ENCODE results near the gene AURKAIP1. TPM values are rescaled to one million over a fixed set of nuclear protein-coding genes. Genes with fewer than 3 reads are reported as not detected.
"Not testable (repeated sequence)": the region's sequence is repeated elsewhere in the genome, so short reads cannot be mapped to it uniquely, and the experiment has no call there.

Gene AURKAIP1
- total RNA-seq (ENCODE audit: insufficient read depth, low replicate concordance), result 46.9 TPM

GRCh38 chr1:1374929-1375662 is at the start of gene AURKAIP1:
Gene AURKAIP1 (minus strand): TSS chr1:1375207. CDS start chr1:1374756, 451 bp downstream.
- peak; percentile 100 for DNase-seq (ENCODE audit: low spot score)

GRCh38 chr1:1424707-1425106 is 49.7 kb upstream of the AURKAIP1 start:
- DNase-seq (ENCODE audit: low spot score), result no peak

GRCh38 chr1:1423245-1423597 is 48.2 kb upstream of the AURKAIP1 start:
- DNase-seq (ENCODE audit: low spot score), result no peak

GRCh38 chr1:1422465-1423244 is 47.6 kb upstream of the AURKAIP1 start:
- DNase-seq (ENCODE audit: low spot score), result peak; percentile 45

- no peak for DNase-seq (ENCODE audit: low spot score)
These were observed 47.0 kb upstream of the AURKAIP1 start for GRCh38 chr1:1421907-1422464.

GRCh38 chr1:1421147-1421906 is 46.3 kb upstream of the AURKAIP1 start, which contains the start of gene ANKRD65:
Gene ANKRD65 (minus strand): TSS chr1:1421276. CDS start chr1:1421005, 271 bp downstream.
- DNase-seq (ENCODE audit: low spot score), result peak; percentile 42

GRCh38 chr1:1420654-1421141 is 45.7 kb upstream of the AURKAIP1 start:
- no peak for DNase-seq (ENCODE audit: low spot score)

- no peak for DNase-seq (ENCODE audit: low spot score)
These were observed 45.0 kb upstream of the AURKAIP1 start for GRCh38 chr1:1419813-1420653.

GRCh38 chr1:1419363-1419812 is 44.4 kb upstream of the AURKAIP1 start:
- no peak for DNase-seq (ENCODE audit: low spot score)

GRCh38 chr1:1418464-1419362 is 43.7 kb upstream of the AURKAIP1 start:
- no peak for DNase-seq (ENCODE audit: low spot score)

GRCh38 chr1:1417825-1418463 is 42.9 kb upstream of the AURKAIP1 start:
- not testable (repeated sequence) for DNase-seq (ENCODE audit: low spot score)

- not testable (repeated sequence) for DNase-seq (ENCODE audit: low spot score)
These were observed 42.4 kb upstream of the AURKAIP1 start for GRCh38 chr1:1417396-1417795.

- DNase-seq (ENCODE audit: low spot score), result no peak
These were observed 40.7 kb upstream of the AURKAIP1 start for GRCh38 chr1:1415751-1416150.

- not testable (repeated sequence) for DNase-seq (ENCODE audit: low spot score)
These were observed 37.4 kb upstream of the AURKAIP1 start for GRCh38 chr1:1412311-1412902.

GRCh38 chr1:1411626-1412025 is 36.6 kb upstream of the AURKAIP1 start:
- DNase-seq (ENCODE audit: low spot score), result no peak

GRCh38 chr1:1410238-1410637 is 35.2 kb upstream of the AURKAIP1 start:
- not testable (repeated sequence) for DNase-seq (ENCODE audit: low spot score)

GRCh38 chr1:1407636-1408318 is 32.8 kb upstream of the AURKAIP1 start:
- no peak for DNase-seq (ENCODE audit: low spot score)
